ENCODE data around the gene PALMD.

The PALMD gene

DNA sequence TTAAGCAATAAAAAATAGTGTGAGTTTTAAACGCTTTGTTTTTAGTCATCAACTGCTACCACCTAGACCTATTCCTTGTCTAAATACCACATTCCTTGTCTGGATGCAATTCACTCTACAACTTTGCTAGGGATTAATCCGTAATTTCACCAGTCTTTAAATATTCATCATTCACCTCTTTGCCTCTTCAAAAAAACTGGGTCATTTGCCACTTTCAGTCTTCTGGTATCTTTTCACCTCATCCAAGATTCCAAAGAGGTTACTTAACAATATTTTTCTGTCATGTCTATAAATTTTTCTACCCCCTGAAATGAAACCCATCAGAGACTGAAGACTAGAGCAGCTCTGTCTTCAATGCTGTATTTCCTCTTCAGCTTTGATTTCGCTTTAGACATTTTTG is 9.5 kb downstream of the PALMD start:
- Histone ChIP-seq H3K27ac (replicated peaks) (no peak overlapping the region), H3K4me3 (replicated peaks; ENCODE audit: insufficient read depth, low read length) (no peak overlapping the region), H3K27me3 (ENCODE audit: insufficient read depth, poor library complexity, severe bottlenecking) (no peaks in the 10 kb centered on the region)
- no peak for TF ChIP-seq GABPA (IDR thresholded peaks at IDR 0.05; ENCODE audit: low read depth)
- TF ChIP-seq, protein P1, sequence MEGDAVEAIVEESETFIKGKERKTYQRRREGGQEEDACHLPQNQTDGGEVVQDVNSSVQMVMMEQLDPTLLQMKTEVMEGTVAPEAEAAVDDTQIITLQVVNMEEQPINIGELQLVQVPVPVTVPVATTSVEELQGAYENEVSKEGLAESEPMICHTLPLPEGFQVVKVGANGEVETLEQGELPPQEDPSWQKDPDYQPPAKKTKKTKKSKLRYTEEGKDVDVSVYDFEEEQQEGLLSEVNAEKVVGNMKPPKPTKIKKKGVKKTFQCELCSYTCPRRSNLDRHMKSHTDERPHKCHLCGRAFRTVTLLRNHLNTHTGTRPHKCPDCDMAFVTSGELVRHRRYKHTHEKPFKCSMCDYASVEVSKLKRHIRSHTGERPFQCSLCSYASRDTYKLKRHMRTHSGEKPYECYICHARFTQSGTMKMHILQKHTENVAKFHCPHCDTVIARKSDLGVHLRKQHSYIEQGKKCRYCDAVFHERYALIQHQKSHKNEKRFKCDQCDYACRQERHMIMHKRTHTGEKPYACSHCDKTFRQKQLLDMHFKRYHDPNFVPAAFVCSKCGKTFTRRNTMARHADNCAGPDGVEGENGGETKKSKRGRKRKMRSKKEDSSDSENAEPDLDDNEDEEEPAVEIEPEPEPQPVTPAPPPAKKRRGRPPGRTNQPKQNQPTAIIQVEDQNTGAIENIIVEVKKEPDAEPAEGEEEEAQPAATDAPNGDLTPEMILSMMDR (IDR thresholded peaks at IDR 0.05; ENCODE audit: insufficient read depth, low read length) = no peak
- no peak for TF ChIP-seq SPI1 (IDR thresholded peaks at IDR 0.05; ENCODE audit: borderline replicate concordance, low read depth)
- no peak for DNase-seq (ENCODE audit: low read depth in 1 of 2, low spot score in 1 of 2)

DNA sequence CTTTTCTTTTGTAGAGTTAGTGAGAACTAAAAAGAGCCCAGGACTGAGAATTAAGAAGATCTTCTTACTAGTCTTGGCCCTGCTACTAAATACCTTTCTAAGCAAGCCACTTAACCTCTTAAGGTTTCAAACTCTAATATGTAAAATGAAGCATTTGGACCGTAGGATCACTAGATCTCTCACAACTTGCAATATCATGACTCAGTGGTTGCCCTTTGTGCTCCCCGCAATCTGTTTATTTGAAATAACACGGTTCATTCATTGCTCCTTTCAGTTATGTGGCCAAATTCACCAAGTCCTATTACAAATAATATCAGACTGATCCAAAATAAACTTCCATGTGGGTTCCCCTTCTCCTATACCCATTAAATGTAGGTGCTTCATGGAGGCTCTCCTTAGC is 10.8 kb downstream of the PALMD start:
- DNase-seq (ENCODE audit: low read depth in 1 of 2, low spot score in 1 of 2) = no peak
- TF ChIP-seq POLR2AphosphoS5 (IDR thresholded peaks at IDR 0.05; ENCODE audit: low read depth) = no peak
- TF ChIP-seq, protein P2, sequence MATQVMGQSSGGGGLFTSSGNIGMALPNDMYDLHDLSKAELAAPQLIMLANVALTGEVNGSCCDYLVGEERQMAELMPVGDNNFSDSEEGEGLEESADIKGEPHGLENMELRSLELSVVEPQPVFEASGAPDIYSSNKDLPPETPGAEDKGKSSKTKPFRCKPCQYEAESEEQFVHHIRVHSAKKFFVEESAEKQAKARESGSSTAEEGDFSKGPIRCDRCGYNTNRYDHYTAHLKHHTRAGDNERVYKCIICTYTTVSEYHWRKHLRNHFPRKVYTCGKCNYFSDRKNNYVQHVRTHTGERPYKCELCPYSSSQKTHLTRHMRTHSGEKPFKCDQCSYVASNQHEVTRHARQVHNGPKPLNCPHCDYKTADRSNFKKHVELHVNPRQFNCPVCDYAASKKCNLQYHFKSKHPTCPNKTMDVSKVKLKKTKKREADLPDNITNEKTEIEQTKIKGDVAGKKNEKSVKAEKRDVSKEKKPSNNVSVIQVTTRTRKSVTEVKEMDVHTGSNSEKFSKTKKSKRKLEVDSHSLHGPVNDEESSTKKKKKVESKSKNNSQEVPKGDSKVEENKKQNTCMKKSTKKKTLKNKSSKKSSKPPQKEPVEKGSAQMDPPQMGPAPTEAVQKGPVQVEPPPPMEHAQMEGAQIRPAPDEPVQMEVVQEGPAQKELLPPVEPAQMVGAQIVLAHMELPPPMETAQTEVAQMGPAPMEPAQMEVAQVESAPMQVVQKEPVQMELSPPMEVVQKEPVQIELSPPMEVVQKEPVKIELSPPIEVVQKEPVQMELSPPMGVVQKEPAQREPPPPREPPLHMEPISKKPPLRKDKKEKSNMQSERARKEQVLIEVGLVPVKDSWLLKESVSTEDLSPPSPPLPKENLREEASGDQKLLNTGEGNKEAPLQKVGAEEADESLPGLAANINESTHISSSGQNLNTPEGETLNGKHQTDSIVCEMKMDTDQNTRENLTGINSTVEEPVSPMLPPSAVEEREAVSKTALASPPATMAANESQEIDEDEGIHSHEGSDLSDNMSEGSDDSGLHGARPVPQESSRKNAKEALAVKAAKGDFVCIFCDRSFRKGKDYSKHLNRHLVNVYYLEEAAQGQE (IDR thresholded peaks at IDR 0.05; ENCODE audit: insufficient replicate concordance, low read depth) = no peak
- TF ChIP-seq, protein P1 (IDR thresholded peaks at IDR 0.05; ENCODE audit: insufficient read depth, low read length) = no peak
- no peak for TF ChIP-seq SPI1 (IDR thresholded peaks at IDR 0.05; ENCODE audit: borderline replicate concordance, low read depth)
- TF ChIP-seq GABPA (IDR thresholded peaks at IDR 0.05; ENCODE audit: low read depth) = no peak
- Histone ChIP-seq H3K27me3 (ENCODE audit: insufficient read depth, poor library complexity, severe bottlenecking) (no peaks in the 10 kb centered on the region), H3K4me3 (replicated peaks; ENCODE audit: insufficient read depth, low read length) (no peak overlapping the region), H3K27ac (replicated peaks) (no peak overlapping the region)

DNA sequence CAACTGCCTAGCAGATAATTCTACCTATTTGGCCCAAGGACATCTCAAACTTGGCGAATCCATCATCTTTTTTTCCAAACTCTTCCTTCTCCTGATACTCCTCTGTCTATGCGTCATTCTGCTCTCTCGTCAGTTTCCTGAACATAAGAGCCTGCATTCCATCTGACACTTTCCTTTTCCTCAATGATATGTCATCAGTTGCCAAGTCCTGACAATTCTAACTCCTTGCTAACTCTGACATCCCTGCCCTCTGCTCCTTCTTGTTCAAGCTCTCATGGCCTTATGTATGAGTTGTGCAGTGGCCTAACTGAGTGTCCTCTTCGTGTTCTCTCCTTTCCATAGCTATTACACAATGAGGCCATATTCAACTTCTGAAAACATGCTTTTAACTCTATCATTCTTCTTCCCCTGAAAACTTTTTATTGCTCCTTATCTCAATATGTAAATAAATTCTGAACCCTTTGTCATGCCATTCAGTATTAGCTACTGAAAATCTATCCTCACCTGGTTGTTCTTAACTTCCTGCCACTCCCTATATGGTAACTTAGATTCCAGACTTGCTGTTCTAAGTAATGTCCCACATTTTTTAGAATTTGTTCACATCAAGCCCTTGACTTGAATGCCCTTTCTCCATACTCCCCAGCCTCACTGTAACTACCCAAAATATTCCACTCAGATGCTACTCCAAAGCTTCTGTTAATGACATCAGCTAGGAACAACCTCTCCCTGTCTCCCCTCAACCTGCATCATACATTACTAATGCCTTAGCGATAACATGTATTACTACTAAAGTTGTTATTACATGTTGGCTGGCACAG is 11.5 kb downstream of the PALMD start:
- no peak for TF ChIP-seq POLR2AphosphoS5 (IDR thresholded peaks at IDR 0.05; ENCODE audit: low read depth)
- TF ChIP-seq SPI1 (IDR thresholded peaks at IDR 0.05; ENCODE audit: borderline replicate concordance, low read depth) = no peak
- TF ChIP-seq, protein P1 (IDR thresholded peaks at IDR 0.05; ENCODE audit: insufficient read depth, low read length) = no peak
- no peak for TF ChIP-seq GABPA (IDR thresholded peaks at IDR 0.05; ENCODE audit: low read depth)
- TF ChIP-seq, protein P2 (IDR thresholded peaks at IDR 0.05; ENCODE audit: insufficient replicate concordance, low read depth) = no peak
- no peaks in the 10 kb centered on the region for H3K27me3 ChIP-seq (ENCODE audit: insufficient read depth, poor library complexity, severe bottlenecking)

DNA sequence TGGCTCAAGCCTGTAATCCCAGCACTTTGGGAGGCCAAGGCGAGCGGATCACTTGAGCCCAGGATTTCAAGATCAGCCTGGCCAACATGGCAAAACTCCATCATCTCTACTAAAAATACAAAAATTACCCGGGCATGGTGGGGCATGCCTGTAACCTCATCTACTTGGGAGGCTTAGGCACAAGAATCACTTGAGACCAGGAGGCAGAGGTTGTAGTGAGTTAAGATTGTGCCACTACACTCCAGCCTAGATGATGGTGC is 12.0 kb downstream of the PALMD start:
- Histone ChIP-seq H3K4me3 (replicated peaks; ENCODE audit: insufficient read depth, low read length) (no peak overlapping the region), H3K27me3 (ENCODE audit: insufficient read depth, poor library complexity, severe bottlenecking) (no peaks in the 10 kb centered on the region), H3K27ac (replicated peaks) (no peak overlapping the region)
- DNase-seq (ENCODE audit: low read depth in 1 of 2, low spot score in 1 of 2) = no peak
- TF ChIP-seq, protein P2 (IDR thresholded peaks at IDR 0.05; ENCODE audit: insufficient replicate concordance, low read depth) = no peak
- TF ChIP-seq, protein P1 (IDR thresholded peaks at IDR 0.05; ENCODE audit: insufficient read depth, low read length) = no peak
- TF ChIP-seq SPI1 (IDR thresholded peaks at IDR 0.05; ENCODE audit: borderline replicate concordance, low read depth) (no peak), GABPA (IDR thresholded peaks at IDR 0.05; ENCODE audit: low read depth) (no peak), POLR2AphosphoS5 (IDR thresholded peaks at IDR 0.05; ENCODE audit: low read depth) (no peak)

More for the DNA sequence above, 11.5 kb downstream of the PALMD start:
- no peak for DNase-seq (ENCODE audit: low read depth in 1 of 2, low spot score in 1 of 2)
- Histone ChIP-seq H3K27ac (replicated peaks) (no peak overlapping the region), H3K4me3 (replicated peaks; ENCODE audit: insufficient read depth, low read length) (no peak overlapping the region)
